NCI-H1092 (cell line): ENCODE measurements around the gene MYO16.
A peak's percentile ranks its signal among the peaks of the same experiment; 100 is the strongest.

ENCODE experiments used
- DNase-seq: peaks from one replicate; lab custom pipeline; 2025; lab: John Stamatoyannopoulos, UW

MYO16 gene

GRCh38 chr13:109126891-109127641 lies 497.7 kb downstream of the MYO16 start:
- DNase-seq, result no peak

- DNase-seq, result no peak
These were observed 498.7 kb downstream of the MYO16 start for GRCh38 chr13:109128121-109128520.

- no peak for DNase-seq
These were observed 500.9 kb downstream of the MYO16 start for GRCh38 chr13:109130093-109130835.

GRCh38 chr13:109131698-109132257 lies 502.4 kb downstream of the MYO16 start:
- no peak for DNase-seq

GRCh38 chr13:109135018-109135417 lies 505.6 kb downstream of the MYO16 start:
- no peak for DNase-seq

- no peak for DNase-seq
These were observed 507.5 kb downstream of the MYO16 start for GRCh38 chr13:109136873-109137272.

GRCh38 chr13:109139346-109139745 lies 509.9 kb downstream of the MYO16 start:
- DNase-seq, result no peak

GRCh38 chr13:109140054-109140453 lies 510.6 kb downstream of the MYO16 start:
- no peak for DNase-seq

- DNase-seq, result no peak
These were observed 511.3 kb downstream of the MYO16 start for GRCh38 chr13:109140479-109141349.

- DNase-seq, result no peak
These were observed 512.3 kb downstream of the MYO16 start for GRCh38 chr13:109141706-109142105.

- no peak for DNase-seq
These were observed 515.5 kb downstream of the MYO16 start for GRCh38 chr13:109144693-109145437.

GRCh38 chr13:109145631-109146030 lies 516.2 kb downstream of the MYO16 start:
- peak; percentile 74 for DNase-seq

GRCh38 chr13:109146393-109146792 lies 517.0 kb downstream of the MYO16 start:
- DNase-seq, result no peak

- no peak for DNase-seq
These were observed 517.7 kb downstream of the MYO16 start for GRCh38 chr13:109146912-109147647.

GRCh38 chr13:109148243-109148642 lies 518.8 kb downstream of the MYO16 start:
- DNase-seq, result no peak

GRCh38 chr13:109150696-109151095 lies 521.3 kb downstream of the MYO16 start:
- DNase-seq, result no peak

- DNase-seq, result no peak
These were observed 521.8 kb downstream of the MYO16 start for GRCh38 chr13:109151255-109151654.

- DNase-seq, result no peak
These were observed 522.3 kb downstream of the MYO16 start for GRCh38 chr13:109151696-109152095.

GRCh38 chr13:109152311-109152820 lies 523.0 kb downstream of the MYO16 start:
- no peak for DNase-seq

GRCh38 chr13:109152941-109153340 lies 523.5 kb downstream of the MYO16 start:
- no peak for DNase-seq
